Frontal cortex (tissue), 4 donors: ENCODE measurements around the gene ADAM17. TPM values are rescaled to one million over a fixed set of nuclear protein-coding genes. Genes with fewer than 3 reads are reported as not detected.

Experiments
- DNase-seq, 2 donors: peaks; one replicate each; pipeline ENCODE4 v3.0.0; 2012; ENCODE audit warnings: low spot score in 2 of 2
- FAIRE-seq: peaks from 2 replicates; lab custom pipeline; 2012; peaks lifted over from hg19 to GRCh38; lab: Jason Lieb, UNC
- total RNA-seq: library from RNA; depleted of rRNA; stranded (reverse); fragments of >200 nt; gene quantifications from one replicate; pipeline ENCODE4 v1.2.3, GENCODE V29; 2014
- donor health status: control.
- donor health status: control.
- donor health status: control.

Gene ADAM17
- total RNA-seq, 1 donor from 2014 or later: 33.8 TPM

DNA sequence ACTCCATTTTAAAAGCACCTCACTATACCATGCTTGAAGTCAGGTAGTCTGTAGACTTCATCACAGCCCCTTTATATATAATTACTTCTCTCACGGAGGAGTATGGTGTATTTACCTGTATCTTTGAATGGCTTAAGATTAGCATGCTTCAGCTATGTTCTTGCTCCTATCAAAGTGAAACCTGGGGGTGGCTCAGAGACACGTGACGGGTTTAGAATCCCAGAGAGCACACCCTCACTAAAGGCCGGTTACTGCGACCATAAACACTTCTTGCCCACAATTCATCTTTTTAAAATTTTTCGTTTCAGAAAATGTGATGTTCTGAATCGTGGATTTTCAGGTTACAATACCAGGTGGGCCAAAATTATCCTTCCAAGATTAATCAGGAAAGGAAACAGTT, 77.7 kb downstream of the ADAM17 start:
- FAIRE-seq: no peak

DNA sequence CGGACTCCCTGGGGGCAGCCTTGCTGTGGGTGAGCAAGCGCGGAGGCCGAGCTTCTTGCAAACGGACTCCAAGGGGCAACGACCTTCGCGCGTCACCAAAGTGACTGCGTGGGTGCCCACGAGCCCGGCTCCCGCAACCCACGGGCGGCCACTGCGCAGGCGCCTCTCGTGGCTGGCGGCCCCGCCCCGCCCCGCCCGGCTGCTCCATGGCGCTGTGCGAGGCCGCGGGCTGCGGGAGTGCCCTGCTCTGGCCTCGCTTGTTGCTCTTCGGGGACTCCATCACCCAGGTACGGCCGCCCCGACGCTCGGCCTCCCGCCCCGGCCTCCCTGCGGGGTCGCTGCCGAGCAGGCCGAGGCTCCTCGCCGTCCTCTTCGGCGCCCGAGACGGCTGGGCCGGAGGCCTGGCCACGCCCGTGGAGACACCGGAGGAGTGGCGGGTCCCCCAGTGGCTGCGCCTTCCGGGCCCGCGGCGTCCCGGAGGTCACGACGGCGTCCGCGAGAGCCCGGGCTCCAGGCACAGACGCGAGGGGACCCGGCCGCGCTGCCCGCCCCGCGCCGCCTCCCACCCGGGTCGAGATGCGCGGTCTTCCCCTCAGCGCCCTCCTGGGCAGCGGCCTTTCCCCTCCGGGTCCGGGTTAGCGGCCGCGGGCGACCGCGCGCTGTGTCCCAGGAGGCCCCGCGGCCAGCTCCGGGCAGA, 81.1 kb downstream of the ADAM17 start, which contains the start of gene IAH1:
IAH1 (plus strand) TSS at position 191 of the 697 bp plus-strand sequence; CDS start at position 207, 16 bp downstream.
- FAIRE-seq (no peak), DNase-seq (peak; percentile 87 to 92)

More for the DNA sequence above, 77.7 kb downstream of the ADAM17 start:
- DNase-seq: no peak

DNA sequence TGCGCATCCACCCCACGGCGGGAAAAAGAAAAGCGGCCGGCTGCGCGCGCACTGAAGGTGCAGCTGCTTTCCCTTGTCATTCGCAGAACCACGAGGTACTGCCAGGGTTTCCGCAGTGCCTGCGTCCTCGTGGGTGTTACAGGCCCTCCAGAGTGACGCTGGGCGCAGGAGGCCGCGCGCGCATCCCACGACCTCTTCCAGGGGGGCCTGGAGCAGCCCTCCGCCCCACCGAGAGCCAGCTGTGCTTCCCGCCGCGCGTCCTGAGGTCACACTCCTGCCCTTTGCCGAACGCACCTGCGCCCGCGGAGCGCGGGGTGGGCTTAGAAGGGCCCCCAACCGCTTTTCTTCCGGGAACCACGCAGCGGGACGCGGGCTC, 81.7 kb downstream of the ADAM17 start:
- DNase-seq (peak; percentile 66 to 68), FAIRE-seq (no peak)

DNA sequence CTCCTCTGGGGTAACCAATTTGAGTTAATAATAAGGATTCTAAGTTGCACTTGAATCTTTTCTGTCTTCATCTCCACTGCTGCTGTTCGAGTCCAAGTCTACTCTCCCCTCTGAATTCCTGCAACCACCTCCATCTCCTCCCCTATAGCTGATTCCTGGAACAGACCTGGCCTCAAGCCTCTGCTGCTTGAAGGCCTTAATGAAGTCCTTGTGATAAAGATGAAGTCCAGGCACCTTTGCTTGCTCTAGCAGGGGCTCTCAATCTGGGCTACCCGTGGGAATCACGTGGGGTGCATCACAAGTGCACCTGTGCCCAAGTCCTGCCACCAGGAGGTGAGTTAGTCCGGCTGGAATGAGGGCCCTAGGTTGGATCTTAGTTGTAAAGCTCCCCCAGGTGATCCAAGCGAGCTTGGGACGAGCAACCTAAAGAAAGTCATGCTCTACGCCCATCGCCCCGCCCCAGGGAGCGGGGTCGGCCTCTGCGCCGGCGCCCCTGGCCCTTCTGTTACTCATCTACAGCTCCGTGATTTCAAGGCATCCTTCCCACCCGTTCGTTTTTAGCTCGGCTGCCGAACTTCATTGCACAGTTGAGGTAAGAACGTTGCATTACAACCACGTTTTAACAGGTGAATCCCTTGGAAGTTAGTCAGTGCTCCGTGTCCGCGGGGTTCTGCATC, 82.2 kb downstream of the ADAM17 start:
- no peak for FAIRE-seq

DNA sequence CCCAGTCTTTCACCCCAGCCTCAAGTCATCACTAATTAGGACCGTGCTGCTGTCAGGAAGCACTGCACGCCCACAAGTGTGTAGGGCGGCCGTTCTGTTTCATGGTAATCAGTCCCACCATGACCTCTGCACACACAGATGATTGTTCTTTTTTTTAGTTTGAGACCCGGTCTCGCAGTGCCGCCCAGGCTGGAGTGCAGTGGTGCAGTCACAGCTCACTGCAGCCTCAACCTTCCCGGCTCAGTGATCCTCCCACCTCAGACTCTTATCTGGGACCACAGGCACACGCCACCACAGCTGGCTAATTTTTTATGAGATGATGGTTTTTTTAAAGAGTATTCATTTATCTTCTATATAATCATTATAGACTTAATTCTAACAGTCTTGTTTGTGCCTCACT, 83.1 kb downstream of the ADAM17 start:
- FAIRE-seq (no peak), DNase-seq (no peak)

More for the DNA sequence above, 82.2 kb downstream of the ADAM17 start:
- no peak for DNase-seq

DNA sequence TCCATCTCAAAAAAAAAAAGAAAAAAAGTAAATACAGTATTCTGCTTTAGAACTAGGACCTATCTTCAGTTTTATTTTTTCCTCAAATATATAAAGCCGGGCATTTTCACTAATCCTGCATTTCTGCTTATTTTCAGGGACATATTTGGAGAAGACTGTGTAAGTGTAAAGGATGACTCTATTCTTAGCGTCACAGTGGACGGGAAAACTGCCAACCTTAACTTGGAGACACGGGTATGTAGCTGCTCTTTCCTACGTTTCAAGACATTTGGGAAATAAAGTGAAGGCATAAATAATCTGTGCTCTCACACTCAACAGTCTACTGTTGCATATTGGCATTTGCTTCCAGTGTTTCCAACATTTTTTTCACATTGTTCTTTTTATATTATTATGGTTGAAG, 84.4 kb downstream of the ADAM17 start:
- no peak for DNase-seq
- no peak for FAIRE-seq

DNA sequence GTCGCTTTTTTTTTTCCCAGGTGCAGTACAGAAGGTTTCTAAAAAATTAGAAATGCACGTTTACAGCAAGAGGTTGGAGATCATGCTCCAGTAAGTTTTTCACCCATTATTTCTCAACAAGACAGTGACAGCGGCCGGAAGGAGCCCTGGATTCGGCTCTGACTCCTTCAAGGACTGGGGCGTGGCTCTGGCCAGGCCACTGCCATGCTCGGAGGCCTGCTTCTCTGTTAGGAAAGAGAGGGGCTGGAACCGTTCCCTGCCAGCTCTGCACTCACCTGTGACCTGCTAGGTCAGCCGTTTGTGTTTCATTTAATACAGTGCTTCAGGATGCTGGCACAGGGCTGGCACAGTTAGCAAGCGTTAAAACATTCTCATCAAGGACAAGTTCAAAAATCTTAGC, 87.9 kb downstream of the ADAM17 start:
- FAIRE-seq (no peak), DNase-seq (no peak)

DNA sequence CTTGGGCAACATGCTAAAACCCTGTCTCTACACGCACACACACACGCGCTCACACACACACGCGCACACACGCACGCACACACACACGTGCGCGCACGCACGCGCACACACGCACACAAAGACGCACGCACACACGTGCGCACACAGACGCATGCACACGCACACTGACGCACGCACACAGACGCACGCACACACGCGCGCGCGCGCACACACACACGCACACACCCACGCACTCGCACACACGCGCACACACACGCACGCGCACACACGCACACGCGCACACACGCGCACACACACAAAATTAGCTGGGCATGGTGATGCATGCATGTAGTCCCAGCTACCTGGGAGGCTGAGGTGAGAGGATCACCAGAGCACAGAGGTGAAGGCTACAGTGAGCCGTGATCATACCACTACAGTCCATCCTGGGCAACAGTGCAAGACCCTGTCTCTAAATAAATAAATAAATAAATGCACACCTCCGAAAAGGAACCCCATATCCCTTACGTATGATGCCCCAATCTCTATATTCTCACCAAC, 89.4 kb downstream of the ADAM17 start:
- FAIRE-seq (no peak), DNase-seq (no peak)

DNA sequence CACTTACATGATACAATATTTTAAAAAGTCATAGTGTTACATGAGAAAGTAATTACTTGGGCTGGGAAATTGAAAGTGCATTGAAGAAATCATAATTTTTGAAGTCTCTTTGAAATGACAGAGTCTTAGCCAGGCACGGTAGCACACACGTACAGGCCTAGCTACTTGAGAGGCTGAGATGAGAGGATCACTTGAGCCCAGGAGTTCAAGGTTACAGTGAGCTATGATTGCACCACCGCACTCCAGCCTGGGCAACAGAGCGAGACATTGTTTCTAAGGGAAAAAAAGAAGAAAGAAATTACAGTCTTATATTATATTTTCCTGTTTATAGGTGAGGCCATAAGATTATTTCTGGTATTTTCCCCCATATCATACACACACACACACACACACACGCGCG, 90.5 kb downstream of the ADAM17 start:
- FAIRE-seq: no peak
- DNase-seq: no peak

DNA sequence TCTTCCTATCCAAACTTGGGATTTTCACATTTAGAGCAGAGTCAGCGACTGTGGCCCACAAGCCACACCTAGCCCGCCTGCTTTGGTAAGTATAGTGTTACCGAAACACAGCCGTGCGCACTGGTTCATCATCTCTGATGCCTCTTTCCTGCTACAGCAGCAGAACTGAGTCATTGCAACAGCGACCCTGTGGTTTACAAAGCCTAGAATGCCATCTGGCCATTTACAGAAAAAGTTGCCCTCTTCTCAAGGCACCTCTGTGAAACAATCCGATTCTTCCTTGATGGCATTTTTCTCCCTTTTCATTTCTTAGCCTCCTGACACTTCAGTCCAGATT, 92.0 kb downstream of the ADAM17 start:
- FAIRE-seq (no peak), DNase-seq (no peak)

DNA sequence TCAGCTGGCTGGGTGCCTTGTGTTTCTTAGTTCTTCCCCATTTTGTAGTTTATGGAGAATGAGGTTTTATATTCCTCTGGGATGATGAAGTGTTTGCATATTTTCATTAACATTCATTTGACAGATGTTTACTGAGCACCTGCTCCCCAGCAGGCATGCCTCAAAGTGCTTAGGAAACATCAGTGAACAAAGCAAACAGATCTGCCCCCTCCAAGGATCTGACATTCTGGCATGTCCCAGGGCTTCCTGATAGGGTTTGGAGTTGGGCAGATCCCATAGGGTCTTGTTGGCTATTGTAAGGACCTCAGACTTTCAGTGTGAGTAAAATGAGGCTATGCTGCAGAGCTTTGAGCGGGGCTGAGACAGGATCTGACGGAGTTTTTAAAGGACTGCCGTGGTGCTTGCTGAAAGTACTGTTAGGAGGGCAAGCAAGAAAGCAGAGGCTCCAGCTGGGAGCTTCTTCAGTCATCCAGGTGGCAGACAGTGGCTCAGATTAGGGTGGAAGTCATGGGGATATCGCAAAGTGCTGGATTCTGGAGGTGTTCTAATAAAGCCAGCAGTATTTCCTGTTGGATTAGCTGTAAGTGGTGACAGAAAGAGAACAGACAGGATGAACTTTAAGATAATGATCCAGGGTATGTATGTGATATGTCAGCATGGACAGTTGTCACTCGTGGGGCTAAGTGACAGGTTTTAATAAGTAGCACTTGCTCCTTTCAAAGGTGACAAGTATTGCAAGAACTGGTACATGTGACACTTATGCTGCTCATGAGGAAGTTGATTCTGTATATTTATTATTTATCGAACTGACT, 92.5 kb downstream of the ADAM17 start:
- FAIRE-seq: no peak

DNA sequence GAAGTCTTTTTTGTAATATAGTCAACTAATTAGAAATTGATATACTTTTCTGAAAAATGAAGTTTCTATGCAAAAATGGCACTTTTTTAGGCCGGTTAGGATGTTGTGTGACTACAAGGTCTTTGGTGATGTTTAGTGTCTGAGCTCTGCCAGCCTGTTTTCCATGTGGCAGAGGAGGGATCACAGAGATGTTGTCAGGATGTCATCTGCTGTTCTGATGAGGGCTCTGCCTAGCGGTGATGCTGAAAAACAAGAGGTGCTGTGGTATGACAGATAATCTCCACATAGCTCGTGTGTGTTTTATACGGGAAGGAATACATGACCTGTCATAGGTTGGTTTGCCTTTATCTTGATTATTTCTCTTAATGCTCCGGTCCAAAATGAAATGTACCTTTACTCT, 93.3 kb downstream of the ADAM17 start:
- DNase-seq (no peak), FAIRE-seq (no peak)

More for the DNA sequence above, 92.5 kb downstream of the ADAM17 start:
- DNase-seq: no peak

DNA sequence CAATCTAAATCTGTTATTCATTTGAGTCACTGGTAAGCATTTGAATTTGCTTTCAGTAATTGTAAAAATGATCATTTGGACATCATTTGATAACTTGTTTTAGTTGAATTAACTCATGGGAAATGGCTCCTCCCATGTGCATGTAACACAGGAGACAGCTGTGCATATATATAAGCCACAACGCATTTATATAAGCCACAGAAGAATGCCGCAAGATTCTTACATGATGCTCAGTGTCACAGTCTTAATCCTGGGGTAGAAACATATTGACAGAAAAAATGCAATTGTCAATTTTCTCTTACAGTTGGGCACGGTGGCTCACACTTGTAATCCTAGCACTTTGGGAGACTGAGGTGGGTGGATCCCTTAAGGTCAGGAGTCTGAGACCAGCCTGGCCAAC, 94.6 kb downstream of the ADAM17 start:
- FAIRE-seq (no peak), DNase-seq (no peak)

DNA sequence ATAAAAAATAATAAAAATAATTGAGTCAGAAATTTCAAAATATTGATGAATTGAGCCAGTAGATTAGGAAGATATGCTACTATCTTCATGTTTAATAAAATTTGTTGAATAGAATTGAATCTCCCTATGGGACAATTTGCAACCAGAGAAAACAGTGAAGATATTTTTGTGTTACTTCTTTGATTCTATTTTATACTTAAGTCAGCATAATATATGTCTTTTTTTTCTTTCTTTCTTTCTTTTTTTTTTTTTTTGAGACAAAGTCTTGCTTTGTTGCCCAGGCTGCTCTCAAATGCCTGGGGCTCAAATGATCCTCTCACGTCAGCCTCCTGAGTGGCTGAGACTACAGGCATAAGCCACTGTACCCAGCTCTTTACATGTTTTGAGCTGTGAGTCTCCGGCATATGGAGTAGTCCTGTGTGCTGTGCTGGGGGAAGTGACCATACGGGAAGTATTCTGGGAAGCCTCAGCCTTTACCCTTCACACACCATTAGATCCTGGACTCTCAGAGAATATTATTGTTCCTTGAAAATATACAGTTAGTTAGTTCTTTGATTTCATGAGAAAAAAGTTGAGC, 95.1 kb downstream of the ADAM17 start:
- FAIRE-seq (no peak), DNase-seq (no peak)

DNA sequence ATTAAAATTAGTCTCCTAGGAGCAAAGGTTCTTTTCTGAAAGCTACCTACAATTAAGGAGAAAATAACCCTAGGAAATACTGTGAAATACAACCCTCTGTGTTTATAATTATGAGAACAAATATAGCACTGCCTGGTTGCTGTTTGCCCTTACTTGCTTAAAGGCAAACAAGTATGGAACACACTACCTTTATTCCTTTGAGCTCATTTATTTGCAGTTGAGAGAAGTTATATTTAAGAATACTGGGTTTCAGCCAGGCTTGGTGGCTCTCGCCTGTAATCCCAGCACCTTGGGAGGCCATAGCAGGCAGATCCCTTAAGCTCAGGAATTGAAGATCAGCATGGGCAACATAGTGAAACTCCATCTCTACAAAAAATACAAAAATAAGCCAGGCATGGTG, 104.4 kb downstream of the ADAM17 start:
- no peak for FAIRE-seq

DNA sequence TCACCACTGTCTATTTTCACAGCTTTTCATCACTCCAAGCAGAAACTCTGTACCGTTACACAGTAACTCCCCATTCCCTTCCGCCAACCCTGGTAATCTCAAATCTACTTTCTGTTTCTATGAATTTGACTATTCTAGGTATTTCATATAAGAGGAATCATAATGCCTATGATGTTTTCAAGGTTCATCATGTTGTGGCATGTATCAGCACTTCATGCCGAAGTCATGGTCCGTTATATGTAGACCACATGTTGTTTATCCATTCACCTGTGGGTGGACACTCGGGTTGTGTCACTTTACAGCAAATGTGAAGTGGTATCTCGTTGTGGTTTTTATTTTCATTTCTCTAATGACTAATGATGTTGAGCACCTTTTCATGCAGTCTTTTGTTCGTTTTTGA, 110.5 kb downstream of the ADAM17 start:
- DNase-seq (no peak), FAIRE-seq (no peak)

More for the DNA sequence above, 104.4 kb downstream of the ADAM17 start:
- DNase-seq: no peak

DNA sequence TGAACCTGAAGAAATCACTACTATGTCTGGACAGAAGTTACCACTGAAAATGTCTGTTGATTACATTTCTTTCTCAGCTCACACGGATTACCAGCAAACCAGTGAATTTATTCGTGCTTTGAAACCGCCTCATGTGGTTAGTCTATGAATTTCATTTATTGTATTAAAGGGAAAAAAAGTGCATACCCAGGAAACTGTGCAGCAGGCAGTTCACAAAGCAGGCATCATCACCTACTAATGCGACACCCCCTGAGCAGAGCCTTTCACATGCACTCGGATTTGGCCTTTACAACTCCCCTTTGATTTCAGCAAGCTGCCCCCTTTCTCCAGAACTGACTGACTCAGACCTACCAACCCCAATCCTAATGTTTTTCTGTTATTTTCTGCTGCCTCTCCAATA, 112.1 kb downstream of the ADAM17 start:
- DNase-seq (no peak), FAIRE-seq (no peak)

DNA sequence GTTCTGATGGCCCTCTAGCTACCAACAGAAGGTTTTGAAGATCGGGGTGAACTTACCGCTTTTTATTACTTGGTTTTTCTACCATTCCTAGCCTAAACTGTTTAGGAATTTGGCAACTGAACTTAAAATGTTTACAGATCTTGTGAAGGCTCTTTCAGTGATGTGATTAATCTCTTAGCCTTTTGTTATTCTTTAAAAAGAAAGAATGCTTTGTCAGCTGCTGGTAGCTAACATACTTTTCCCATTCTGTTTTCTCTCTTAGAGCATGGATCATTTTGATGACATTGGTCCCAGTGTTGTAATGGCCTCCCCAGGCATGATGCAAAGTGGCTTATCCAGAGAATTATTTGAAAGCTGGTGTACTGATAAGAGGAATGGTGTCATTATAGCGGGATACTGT, 114.1 kb downstream of the ADAM17 start:
- FAIRE-seq (no peak), DNase-seq (no peak)

DNA sequence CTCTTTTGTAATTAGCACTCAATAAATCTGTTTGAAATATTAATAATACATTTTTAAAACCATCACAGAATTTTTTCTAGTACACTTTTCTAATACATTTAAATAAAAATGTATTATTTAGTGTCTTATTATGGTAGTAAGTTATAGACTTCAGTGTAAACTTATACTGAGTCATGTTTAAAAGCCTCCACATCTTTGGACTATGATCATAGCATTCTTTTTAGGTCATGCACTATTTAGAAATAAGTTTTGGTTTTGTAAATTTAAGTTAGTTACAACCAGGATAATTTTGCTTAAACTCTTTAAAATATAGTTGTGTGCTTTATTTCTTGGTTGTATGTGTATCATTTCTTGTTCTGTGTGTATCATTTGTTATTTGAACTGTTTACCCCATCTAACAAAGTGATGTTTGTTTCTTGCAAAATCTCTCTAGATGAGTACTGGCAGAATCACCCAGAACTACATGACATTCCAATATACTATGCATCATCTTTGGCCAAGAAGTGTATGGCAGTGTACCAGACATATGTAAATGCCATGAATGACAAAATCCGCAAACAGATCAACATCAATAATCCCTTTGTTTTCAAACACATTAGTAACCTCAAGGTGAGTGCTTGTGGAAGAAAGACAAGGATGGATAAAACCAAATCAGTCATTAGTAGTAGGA, 115.4 kb downstream of the ADAM17 start:
- DNase-seq (no peak), FAIRE-seq (peak; percentile 33)

DNA sequence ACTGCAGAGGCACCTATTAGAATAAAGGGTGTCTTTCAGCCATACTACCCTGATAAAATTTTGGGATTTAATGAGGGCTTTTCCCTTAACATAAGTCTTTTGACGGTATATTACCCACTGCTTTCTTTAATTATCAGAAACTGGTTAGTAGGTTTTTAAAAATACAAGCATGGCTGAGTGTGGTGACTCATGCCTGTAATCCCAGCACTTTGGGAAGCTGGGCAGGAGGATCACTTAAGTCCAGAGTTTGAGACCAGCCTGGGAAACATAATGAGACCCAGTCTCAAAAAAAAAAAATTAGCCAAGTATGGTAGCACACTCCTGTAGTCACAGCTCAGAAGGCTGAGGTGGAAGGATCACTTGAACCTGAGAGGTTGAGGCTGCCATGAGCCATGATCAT, 116.1 kb downstream of the ADAM17 start:
- DNase-seq (no peak), FAIRE-seq (no peak)
